ENCODE measurements around the gene SYT7.

SYT7 gene

DNA sequence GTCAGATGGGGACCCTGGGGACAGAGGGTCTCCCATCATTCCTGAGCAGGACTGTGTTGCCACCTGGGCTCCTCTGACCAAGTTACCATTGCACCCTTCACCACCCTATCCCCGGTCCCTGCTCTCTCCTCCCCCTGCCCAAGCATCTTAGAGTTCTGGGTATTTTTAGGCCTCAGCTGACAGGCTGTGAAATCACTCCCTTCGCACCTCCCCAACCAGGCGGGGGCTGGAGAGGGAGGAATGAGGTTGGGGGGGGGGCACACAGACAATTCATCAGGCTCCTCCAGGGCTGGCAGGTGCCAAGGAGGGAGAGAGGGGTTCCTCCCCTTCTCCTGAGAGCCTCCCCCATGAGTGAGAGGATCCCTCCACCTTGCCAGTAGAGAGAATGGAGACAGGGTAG, 9.0 kb downstream of the SYT7 start:
- Histone ChIP-seq H3K9me3 (ENCODE audit: insufficient read depth, low read length) (no peaks in the 10 kb centered on the region), H3K4me3 (ENCODE audit: insufficient read length, low read depth) (no peak overlapping the region), H3K9ac (ENCODE audit: insufficient read length, low read depth) (no peak overlapping the region), H3K4me1 (ENCODE audit: insufficient read depth, insufficient read length) (peaks cover 17% of the 10 kb centered on the region), H3K27me3 (ENCODE audit: insufficient read depth, insufficient read length) (peaks cover 42% of the 10 kb centered on the region), H3K36me3 (ENCODE audit: insufficient read depth, insufficient read length, low read length) (no peaks in the 10 kb centered on the region)
- TF ChIP-seq ZNF274 (IDR thresholded peaks at IDR 0.05; ENCODE audit: low read depth, low read length) (no peak), SUZ12 (IDR thresholded peaks at IDR 0.05; ENCODE audit: extremely low read depth, insufficient read depth, insufficient read length) (no peak), YY1 (IDR thresholded peaks at IDR 0.05; ENCODE audit: insufficient read depth, insufficient read length) (no peak)
- DNase-seq (ENCODE audit: low read depth, low spot score), result no peak

- Histone ChIP-seq H3K9ac (ENCODE audit: insufficient read length, low read depth) (no peak overlapping the region), H3K9me3 (ENCODE audit: insufficient read depth, low read length) (no peaks in the 10 kb centered on the region), H3K36me3 (ENCODE audit: insufficient read depth, insufficient read length, low read length) (no peaks in the 10 kb centered on the region), H3K4me1 (ENCODE audit: insufficient read depth, insufficient read length) (peaks cover 14% of the 10 kb centered on the region), H3K4me3 (ENCODE audit: insufficient read length, low read depth) (no peak overlapping the region), H3K27me3 (ENCODE audit: insufficient read depth, insufficient read length) (peaks cover 42% of the 10 kb centered on the region)
- TF ChIP-seq YY1 (IDR thresholded peaks at IDR 0.05; ENCODE audit: insufficient read depth, insufficient read length) (no peak), SUZ12 (IDR thresholded peaks at IDR 0.05; ENCODE audit: extremely low read depth, insufficient read depth, insufficient read length) (no peak), ZNF274 (IDR thresholded peaks at IDR 0.05; ENCODE audit: low read depth, low read length) (no peak)
- no peak for DNase-seq (ENCODE audit: low read depth, low spot score)
Measured at GRCh38 chr11:61571337-61571736, 9.5 kb downstream of the SYT7 start.

DNA sequence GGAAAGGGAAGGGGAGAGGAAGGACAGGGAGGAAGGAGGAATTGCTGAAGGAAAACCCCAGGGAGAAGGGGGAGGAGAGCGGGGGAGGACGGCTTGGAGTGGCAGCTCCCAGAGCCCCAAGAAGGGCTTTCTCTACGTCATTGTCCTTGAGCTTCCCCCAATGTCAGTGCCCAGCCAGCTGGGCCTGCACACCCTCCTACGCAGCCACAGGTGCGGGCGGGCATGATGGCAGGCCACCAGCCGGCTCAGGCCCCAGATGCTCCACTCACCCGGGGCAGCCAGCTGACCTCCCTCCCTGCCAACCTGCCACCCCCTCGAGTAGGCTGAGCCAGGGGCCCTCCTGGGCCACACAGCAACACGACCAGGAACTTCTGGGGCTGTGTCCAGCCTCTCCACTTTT, 11.2 kb downstream of the SYT7 start:
- no peaks in the 10 kb centered on the region for H3K9me3 ChIP-seq (ENCODE audit: insufficient read depth, low read length)
- H3K4me1 ChIP-seq (ENCODE audit: insufficient read depth, insufficient read length), result peaks cover 13% of the 10 kb centered on the region
- peaks cover 54% of the 10 kb centered on the region for H3K27me3 ChIP-seq (ENCODE audit: insufficient read depth, insufficient read length)
- H3K4me3 ChIP-seq (ENCODE audit: insufficient read length, low read depth), result no peak overlapping the region
- peak overlapping the region; percentile 5 for H3K9ac ChIP-seq (ENCODE audit: insufficient read length, low read depth)
- no peak for DNase-seq (ENCODE audit: low read depth, low spot score)
- H3K36me3 ChIP-seq (ENCODE audit: insufficient read depth, insufficient read length, low read length), result no peaks in the 10 kb centered on the region
- no peak for TF ChIP-seq YY1 (IDR thresholded peaks at IDR 0.05; ENCODE audit: insufficient read depth, insufficient read length)
- no peak for TF ChIP-seq ZNF274 (IDR thresholded peaks at IDR 0.05; ENCODE audit: low read depth, low read length)
- TF ChIP-seq SUZ12 (IDR thresholded peaks at IDR 0.05; ENCODE audit: extremely low read depth, insufficient read depth, insufficient read length), result no peak

GRCh38 chr11:61569018-61569417, 11.9 kb downstream of the SYT7 start:
- H3K4me1 ChIP-seq (ENCODE audit: insufficient read depth, insufficient read length), result peaks cover 11% of the 10 kb centered on the region

DNA sequence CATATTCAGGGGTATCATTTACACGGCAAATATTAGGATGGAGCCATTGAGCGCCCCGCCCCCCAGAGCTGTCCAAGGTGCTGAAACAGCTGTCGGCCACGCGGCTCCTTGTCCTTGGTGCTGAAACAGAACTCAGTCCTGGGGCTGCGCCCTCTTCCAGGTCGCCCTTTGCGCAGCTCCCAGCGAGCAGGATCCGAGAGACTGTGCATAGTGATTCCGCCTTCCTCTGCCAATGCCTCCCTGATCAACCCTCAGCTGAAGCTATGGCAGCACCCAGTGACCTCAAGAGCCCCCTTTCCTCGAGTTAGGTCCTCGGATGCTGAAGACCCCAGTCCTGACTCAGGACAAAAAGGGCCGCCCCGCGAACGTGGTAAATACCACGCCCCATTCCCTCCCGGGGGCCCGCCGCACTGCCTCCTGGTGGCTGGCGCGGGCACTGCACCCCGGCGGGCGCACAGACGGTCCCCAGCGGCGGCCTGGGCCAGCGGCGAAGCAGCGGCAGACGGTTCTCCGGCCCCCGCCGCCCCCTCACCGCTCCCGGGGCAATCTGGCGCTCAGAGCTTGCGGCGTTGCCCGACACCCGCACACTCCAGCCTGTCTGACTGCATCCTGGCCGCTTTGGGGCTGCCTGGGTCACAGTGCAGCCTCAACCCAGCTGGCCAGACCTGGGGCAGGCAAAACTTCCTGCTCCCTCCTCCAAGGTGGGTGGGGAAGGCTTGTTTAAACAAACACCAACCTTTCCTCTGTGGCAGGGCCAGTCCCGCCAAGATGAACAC, 13.4 kb downstream of the SYT7 start:
- Histone ChIP-seq H3K36me3 (ENCODE audit: insufficient read depth, insufficient read length, low read length) (no peaks in the 10 kb centered on the region), H3K9me3 (ENCODE audit: insufficient read depth, low read length) (no peaks in the 10 kb centered on the region), H3K4me3 (ENCODE audit: insufficient read length, low read depth) (peak overlapping the region; percentile 29), H3K9ac (ENCODE audit: insufficient read length, low read depth) (peak overlapping the region; percentile 75), H3K27me3 (ENCODE audit: insufficient read depth, insufficient read length) (peaks cover 58% of the 10 kb centered on the region), H3K4me1 (ENCODE audit: insufficient read depth, insufficient read length) (peaks cover 9% of the 10 kb centered on the region)
- TF ChIP-seq SUZ12 (IDR thresholded peaks at IDR 0.05; ENCODE audit: extremely low read depth, insufficient read depth, insufficient read length), result no peak
- TF ChIP-seq ZNF274 (IDR thresholded peaks at IDR 0.05; ENCODE audit: low read depth, low read length), result no peak
- no peak for TF ChIP-seq YY1 (IDR thresholded peaks at IDR 0.05; ENCODE audit: insufficient read depth, insufficient read length)
- DNase-seq (ENCODE audit: low read depth, low spot score), result peak; percentile 84

More at GRCh38 chr11:61569018-61569417, 11.9 kb downstream of the SYT7 start:
- no peak for DNase-seq (ENCODE audit: low read depth, low spot score)
- Histone ChIP-seq H3K36me3 (ENCODE audit: insufficient read depth, insufficient read length, low read length) (no peaks in the 10 kb centered on the region), H3K9ac (ENCODE audit: insufficient read length, low read depth) (no peak overlapping the region), H3K9me3 (ENCODE audit: insufficient read depth, low read length) (no peaks in the 10 kb centered on the region), H3K27me3 (ENCODE audit: insufficient read depth, insufficient read length) (peaks cover 59% of the 10 kb centered on the region), H3K4me3 (ENCODE audit: insufficient read length, low read depth) (no peak overlapping the region)
- TF ChIP-seq YY1 (IDR thresholded peaks at IDR 0.05; ENCODE audit: insufficient read depth, insufficient read length) (no peak), ZNF274 (IDR thresholded peaks at IDR 0.05; ENCODE audit: low read depth, low read length) (no peak), SUZ12 (IDR thresholded peaks at IDR 0.05; ENCODE audit: extremely low read depth, insufficient read depth, insufficient read length) (no peak)

- TF ChIP-seq SUZ12 (IDR thresholded peaks at IDR 0.05; ENCODE audit: extremely low read depth, insufficient read depth, insufficient read length), result no peak
- TF ChIP-seq YY1 (IDR thresholded peaks at IDR 0.05; ENCODE audit: insufficient read depth, insufficient read length), result no peak
- TF ChIP-seq ZNF274 (IDR thresholded peaks at IDR 0.05; ENCODE audit: low read depth, low read length), result no peak
- no peak overlapping the region for H3K4me3 ChIP-seq (ENCODE audit: insufficient read length, low read depth)
- no peaks in the 10 kb centered on the region for H3K36me3 ChIP-seq (ENCODE audit: insufficient read depth, insufficient read length, low read length)
- DNase-seq (ENCODE audit: low read depth, low spot score), result no peak
- H3K4me1 ChIP-seq (ENCODE audit: insufficient read depth, insufficient read length), result peaks cover 9% of the 10 kb centered on the region
- H3K27me3 ChIP-seq (ENCODE audit: insufficient read depth, insufficient read length), result peaks cover 47% of the 10 kb centered on the region
- H3K9me3 ChIP-seq (ENCODE audit: insufficient read depth, low read length), result no peaks in the 10 kb centered on the region
- H3K9ac ChIP-seq (ENCODE audit: insufficient read length, low read depth), result no peak overlapping the region
Measured at GRCh38 chr11:61564936-61565696, 15.8 kb downstream of the SYT7 start.

- TF ChIP-seq ZNF274 (IDR thresholded peaks at IDR 0.05; ENCODE audit: low read depth, low read length) (no peak), YY1 (IDR thresholded peaks at IDR 0.05; ENCODE audit: insufficient read depth, insufficient read length) (no peak), SUZ12 (IDR thresholded peaks at IDR 0.05; ENCODE audit: extremely low read depth, insufficient read depth, insufficient read length) (no peak)
- Histone ChIP-seq H3K9ac (ENCODE audit: insufficient read length, low read depth) (no peak overlapping the region), H3K9me3 (ENCODE audit: insufficient read depth, low read length) (no peaks in the 10 kb centered on the region), H3K27me3 (ENCODE audit: insufficient read depth, insufficient read length) (peaks cover 26% of the 10 kb centered on the region), H3K36me3 (ENCODE audit: insufficient read depth, insufficient read length, low read length) (no peaks in the 10 kb centered on the region), H3K4me3 (ENCODE audit: insufficient read length, low read depth) (no peak overlapping the region), H3K4me1 (ENCODE audit: insufficient read depth, insufficient read length) (peaks cover 25% of the 10 kb centered on the region)
- no peak for DNase-seq (ENCODE audit: low read depth, low spot score)
Measured at GRCh38 chr11:61560751-61561150, 20.1 kb downstream of the SYT7 start.
